Dermis blood vessel endothelial cell (primary cell): ENCODE measurements around the gene ANXA8. TPM values are rescaled to one million over a fixed set of nuclear protein-coding genes. Genes with fewer than 3 reads are reported as not detected.
"Not testable (repeated sequence)": the region's sequence is repeated elsewhere in the genome, so short reads cannot be mapped to it uniquely, and the experiment has no call there.

Experiments used
- DNase-seq: peaks from one replicate; pipeline ENCODE4 v3.0.0; 2010
- total RNA-seq: library from RNA; depleted of rRNA; stranded (reverse); fragments of >200 nt; gene quantifications from 2 replicates; pipeline ENCODE4 v1.2.3, GENCODE V29; 2014

ANXA8 gene
- total RNA-seq, 1 donor from 2014 or later, result not detected

DNA sequence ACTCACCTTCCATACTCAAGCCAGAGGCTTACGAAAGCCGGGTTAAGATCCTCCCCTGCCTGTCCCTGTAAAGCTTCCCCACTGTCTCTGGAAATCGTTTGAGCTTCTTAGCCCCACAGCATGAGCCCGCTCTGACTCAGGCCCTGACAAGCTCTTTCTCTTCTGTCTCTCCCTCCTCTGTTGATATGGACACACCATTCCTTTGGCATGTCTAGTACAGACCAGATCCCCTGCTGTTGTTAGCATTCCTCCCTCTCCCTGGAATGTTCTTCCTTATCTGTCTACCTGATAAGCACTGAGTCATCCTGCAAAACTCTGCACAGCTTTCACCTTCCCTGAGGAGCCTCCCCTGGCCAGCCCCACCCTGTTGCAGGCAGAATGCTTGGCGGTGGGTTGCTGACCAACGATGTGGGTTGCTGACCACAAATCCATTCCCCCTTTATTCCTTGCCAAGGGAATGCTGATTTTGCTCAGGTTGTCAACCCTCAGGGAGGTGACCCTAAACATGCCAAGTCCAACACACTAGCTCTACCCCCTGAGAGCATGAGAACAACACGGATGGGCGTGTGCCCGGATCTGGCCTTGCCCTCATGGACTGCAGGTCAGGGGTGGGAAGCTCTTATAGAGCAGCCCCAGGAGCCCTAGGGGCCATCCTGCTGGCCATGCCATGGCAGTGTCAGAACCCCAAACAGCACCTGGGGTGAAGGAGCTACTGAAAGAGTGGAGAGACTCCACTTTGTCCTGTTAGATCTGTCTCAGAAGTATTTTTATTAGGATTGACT lies 21.1 kb downstream of the ANXA8 start:
- not testable (repeated sequence) for DNase-seq

DNA sequence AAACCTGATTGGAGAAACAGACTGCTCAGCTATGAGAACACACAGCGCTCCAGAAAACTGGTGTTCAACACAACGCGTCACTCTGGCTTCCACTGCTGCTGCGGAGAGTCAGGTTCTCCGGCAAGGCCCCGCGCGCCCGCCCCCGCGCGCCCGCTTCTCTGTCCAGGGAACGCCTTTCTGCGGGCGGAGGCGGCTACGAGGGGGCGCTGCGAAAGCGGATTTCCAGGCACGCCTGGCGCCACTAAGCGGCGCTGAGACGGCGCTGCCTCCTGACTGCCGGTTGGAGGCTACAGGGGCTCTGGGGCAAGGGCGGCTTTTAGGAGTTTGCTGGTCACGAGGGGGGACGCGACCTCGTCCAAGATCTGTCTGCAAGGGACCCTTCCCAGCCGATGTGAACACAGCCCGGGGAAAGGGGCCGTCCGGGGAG lies 22.6 kb downstream of the ANXA8 start:
- peak; percentile 44 for DNase-seq

GRCh38 chr10:47458466-47459154 lies 25.3 kb downstream of the ANXA8 start:
- no peak for DNase-seq

DNA sequence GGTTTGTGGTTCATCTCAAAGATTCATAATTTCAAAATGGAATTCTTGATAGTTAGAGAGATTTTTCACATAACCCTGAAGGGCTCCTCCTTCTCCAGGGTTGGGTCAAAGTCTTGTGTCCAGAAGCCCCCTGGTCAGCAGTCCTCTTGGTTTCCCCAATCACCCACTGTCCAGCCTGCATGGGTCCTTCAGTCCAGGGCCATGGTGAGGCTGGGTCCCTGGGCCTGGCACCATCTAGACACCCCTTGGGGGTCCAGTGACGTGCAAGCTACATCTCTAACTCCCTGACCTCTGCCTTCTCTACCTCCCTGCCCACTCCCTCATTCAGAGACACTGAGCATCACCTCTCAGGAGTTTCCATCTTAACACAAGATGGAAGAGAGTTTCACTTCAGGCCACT lies 26.1 kb downstream of the ANXA8 start:
- DNase-seq, result no peak

DNA sequence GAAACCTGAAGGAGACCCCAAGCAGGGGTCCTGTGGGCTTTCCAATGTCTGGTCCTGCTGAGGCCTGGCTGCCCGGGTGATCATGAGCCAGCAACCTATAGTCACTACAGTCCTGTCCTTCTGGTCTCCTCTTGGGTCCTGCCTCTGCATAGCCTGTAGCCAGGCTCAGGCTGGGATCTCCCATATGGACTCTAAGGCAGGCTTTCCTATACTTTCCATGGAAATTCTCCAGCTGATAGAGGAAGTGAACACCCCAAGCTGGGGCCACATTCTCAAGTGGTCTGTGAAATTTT lies 26.4 kb downstream of the ANXA8 start:
- no peak for DNase-seq

DNA sequence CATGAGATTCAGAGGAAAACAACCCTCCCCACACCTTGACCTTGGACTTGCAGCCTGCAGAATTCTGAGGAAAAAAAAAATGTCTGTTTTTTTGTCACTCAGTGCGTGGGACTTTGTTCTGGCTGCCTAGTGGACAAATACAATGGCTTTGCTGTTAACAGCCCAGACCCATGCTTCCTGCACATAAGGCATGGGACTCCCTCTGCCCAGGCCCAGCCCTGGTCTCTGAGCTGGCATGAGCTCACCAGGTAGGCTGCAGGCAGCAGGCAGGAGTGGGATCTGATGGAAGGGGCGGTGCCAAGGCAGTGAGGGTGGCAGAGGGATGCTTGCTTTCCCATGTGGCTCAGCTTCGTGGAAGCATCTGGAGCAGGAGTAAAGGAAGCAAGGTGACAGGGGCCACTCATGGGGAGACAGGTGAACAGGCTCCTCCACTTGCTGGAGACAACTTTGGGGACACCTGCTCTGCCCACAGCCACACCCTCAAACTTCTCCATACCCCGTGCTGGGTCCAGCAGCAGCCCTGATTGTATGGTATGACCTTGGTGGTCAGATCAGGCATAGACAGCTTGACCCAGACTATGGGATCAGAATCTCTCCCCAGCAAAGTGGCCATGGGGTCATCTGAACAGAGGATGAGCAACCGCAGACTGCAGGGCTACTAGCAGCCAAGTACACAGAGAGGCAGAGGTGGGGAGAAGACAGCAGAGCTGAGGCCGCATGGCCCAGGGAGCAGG lies 27.0 kb downstream of the ANXA8 start:
- DNase-seq, result no peak

DNA sequence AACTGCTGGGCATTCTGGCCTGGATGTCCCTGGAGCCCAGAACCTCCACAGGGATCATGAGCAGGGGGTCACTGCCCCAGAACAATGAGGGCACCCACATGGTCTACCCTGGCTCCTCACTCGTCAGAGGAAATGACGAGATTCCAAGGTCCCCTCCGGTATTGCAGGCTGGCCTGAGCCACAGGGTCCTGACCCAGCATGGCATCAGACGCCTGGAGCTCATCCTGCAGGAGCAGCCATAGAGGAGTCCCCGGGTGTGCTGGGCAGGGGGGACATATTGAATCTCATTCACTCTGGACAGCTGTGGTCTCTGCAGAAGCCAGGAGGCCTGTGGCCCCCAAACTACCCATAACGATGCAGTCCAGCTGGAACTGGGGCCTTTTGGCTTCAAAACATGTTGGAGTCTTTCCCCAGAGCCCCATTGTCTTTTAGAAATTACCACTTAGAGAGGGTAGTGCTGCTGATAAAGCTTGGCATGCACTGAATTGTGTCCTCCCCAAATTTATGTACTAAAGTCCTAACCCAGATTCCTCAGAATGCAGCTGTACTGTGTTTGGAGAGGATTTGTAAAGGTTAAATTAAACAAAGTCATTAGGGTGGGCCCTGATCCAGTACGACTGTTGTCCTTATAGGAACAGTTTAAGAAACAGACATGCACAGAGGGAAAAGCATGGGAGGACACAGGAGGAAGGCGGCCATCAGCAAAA lies 27.7 kb downstream of the ANXA8 start:
- no peak for DNase-seq

DNA sequence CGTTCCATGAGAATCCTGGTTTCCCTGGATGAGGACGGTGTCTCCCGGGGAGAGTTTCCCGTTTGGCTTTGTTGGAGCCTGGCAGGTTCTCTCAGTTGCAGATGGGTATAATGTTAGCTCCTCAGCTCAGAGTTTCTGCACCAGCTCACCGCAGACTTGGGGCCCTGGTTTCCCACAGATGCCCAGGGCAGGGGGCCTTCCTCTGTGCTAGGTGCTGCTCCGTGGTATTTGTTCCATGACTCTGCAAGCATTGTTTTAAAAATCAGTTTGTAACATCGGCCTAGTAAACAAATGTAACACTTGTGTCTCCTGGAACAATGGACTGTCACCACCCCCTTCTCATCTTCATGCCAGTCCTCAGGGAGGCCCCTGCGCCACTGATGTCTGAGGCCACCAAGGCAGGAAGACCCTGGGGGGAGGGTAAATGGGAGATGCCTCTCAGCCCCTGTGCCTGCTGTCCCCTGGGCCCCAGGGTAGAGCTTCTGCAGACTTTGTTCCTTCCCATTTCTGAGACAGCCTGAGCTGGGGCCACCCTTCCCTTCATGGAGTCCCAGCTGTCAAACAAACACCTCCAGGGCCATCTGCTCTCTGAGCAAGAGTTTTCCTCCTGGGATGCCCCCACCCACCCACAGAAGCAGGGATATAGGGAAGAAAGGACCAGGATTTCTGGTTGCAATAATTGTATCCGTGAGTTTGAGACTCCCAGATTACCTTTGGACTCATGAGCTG lies 28.4 kb downstream of the ANXA8 start:
- DNase-seq, result not testable (repeated sequence)

GRCh38 chr10:47454780-47455058 lies 29.2 kb downstream of the ANXA8 start:
- no peak for DNase-seq

DNA sequence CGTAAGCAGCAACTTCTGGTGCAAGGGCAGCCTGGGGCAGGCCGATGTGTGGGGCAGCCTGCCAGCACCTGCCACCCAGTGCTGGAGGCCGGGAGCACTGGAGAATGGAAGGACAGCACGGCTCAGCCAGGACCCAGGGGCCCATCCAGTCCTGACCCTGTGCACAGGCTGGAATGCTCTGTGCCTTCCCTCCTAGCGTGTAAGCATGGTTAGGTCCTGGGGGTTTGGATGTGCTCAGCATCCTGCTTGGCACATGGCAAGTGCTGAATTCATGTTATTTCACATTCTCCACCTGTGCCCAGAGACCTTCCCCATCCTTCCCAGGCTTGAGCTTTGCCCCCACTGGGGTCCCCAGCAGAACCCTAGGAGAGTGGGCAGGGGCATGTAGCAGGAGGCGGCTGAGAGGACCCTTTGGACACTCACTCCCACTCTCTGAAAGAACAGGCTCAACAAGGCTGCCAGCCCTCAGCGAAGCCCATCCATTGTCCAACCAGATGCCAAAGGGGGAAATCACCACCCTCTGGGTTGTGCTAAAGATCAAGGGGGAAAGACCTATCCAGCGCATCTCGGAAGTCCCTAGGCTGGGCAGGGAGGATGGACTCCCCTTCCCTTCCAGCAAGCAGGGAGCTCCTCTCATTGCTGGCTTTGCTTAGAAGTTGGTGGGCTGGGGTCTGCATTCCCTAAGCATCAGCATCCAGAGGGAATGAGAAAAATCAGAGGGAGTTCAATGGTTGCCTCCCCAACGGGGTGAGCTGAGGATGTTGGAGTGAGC lies 29.7 kb downstream of the ANXA8 start:
- no peak for DNase-seq

- DNase-seq, result no peak
Measured at GRCh38 chr10:47453141-47454007, 30.5 kb downstream of the ANXA8 start.

GRCh38 chr10:47452495-47453140 lies 31.3 kb downstream of the ANXA8 start:
- DNase-seq, result no peak

DNA sequence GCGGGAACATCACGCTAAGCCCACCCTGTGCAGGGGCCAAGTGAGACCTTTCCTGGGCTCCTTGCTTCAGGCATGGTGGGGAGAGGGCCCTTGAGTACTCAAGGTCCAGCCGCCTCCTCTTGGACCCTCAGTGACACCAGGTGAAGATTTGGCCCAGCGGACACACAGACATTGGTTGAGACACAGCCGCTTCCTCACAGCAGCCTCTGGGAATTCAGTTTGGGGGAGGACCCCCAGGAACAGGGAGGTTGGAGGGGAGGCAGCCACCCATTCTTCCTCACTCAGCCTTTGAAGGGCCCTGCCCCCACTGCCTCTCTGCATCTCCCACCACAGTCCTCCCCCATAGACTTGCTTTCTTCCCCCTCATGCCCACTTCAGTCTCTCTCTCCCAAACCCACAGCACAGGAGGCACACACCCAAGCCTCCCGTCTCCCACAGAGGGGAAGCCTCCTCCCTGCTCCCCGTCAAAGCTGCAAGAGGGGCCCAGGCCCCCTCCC lies 31.9 kb downstream of the ANXA8 start:
- DNase-seq, result no peak

GRCh38 chr10:47451273-47451997 lies 32.5 kb downstream of the ANXA8 start:
- DNase-seq, result no peak

- DNase-seq, result no peak
Measured at GRCh38 chr10:47450442-47450841, 33.5 kb downstream of the ANXA8 start.

DNA sequence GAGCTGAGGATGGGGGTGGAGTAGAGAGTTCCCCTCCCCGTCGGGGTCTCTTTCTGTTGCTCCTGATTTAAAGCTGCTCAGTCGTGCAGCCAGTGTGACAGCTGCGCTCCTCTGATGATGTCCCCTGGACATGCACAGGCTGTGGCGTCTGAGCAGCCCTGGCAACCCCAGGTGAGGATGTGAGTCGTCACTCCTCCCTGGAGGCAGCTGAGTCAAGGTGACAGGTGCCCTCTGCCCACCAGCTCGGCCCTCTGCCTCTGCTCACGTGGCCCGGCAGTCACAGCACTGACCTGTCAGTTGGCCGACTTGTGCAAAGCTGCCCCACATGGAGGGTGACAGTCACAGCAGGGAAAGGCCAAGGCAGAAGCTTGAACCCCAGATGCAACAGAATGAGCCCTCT lies 33.9 kb downstream of the ANXA8 start:
- DNase-seq, result no peak

DNA sequence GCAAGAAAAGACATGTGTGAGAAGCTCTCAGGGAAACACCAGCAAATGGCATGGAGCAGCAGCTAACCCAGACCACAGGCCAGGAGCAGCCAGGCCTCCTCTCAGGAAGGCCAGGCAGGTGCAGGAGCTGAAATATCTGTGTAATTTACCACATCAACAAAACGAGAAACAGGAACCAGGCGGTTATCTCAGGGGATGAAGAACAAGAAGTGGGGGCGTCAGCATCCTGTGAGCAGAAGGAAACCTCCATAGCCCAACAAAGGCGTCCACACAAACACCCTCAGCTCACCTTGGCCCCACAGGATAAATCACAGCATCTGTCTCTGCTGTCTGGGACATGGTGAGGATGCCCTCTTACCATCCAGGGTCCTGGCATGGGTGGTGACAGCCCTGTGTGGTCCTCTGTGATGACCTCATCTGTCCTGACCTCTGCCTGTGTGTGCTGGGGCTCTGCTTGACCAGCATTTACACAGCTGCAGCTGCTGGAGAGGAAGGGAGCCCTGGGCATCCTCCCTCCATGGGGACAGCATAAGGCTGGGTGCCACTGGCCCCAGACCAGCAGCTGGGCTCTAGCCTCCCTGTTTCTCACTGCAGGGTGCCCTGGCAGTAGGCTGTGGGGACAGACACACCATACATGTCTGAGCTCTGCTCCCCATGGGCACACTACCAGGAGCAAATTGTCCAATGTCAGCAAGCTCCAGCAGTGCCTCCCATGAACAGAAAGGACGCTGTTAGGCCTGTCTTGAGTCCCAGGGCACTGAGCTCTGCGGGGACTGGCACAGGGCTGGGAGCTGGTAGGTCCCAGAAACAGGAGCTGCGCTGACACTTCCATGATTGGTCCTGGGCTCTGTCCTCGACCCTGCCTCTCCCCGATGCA lies 34.6 kb downstream of the ANXA8 start:
- DNase-seq, result peak; percentile 10

GRCh38 chr10:47447705-47448104 lies 36.2 kb downstream of the ANXA8 start:
- no peak for DNase-seq
